HG02571 (cell line): ENCODE results near the gene VAV1.
"Not testable (repeated sequence)": the region's sequence is repeated elsewhere in the genome, so short reads cannot be mapped to it uniquely, and the experiment has no call there.

Experiments used
- ATAC-seq: cut with Tn5 transposase; IDR thresholded peaks from one replicate; pipeline ENCODE4 v1.9.1; 2021; ENCODE audit warnings: mild to moderate bottlenecking, moderate library complexity; ENCODE audit not compliant: unreplicated experiment

VAV1 gene

GRCh38 chr19:6754653-6755463 is 17.6 kb upstream of the VAV1 start:
- ATAC-seq: no peak

GRCh38 chr19:6760606-6761005 is 11.9 kb upstream of the VAV1 start:
- ATAC-seq: no peak

- no peak for ATAC-seq
Observed at GRCh38 chr19:6761053-6761676, 11.3 kb upstream of the VAV1 start.

- not testable (repeated sequence) for ATAC-seq
Observed at GRCh38 chr19:6762253-6762797, 10.2 kb upstream of the VAV1 start.

GRCh38 chr19:6765738-6766356 is 6.7 kb upstream of the VAV1 start:
- no peak for ATAC-seq

GRCh38 chr19:6766357-6767080 is 6.0 kb upstream of the VAV1 start:
- no peak for ATAC-seq

GRCh38 chr19:6767081-6767356 is 5.5 kb upstream of the VAV1 start:
- no peak for ATAC-seq

- ATAC-seq: peak; percentile 65
Observed at GRCh38 chr19:6767357-6768235, 4.9 kb upstream of the VAV1 start, which contains the start of gene SH2D3A. Gene SH2D3A (minus strand): TSS chr19:6767435. CDS start chr19:6763748, 3,687 bp downstream.

GRCh38 chr19:6768236-6768785 is 4.2 kb upstream of the VAV1 start:
- no peak for ATAC-seq

- no peak for ATAC-seq
Observed at GRCh38 chr19:6769006-6769619, 3.4 kb upstream of the VAV1 start.

GRCh38 chr19:6771648-6772027 is 870 bp upstream of the VAV1 start:
- ATAC-seq: not testable (repeated sequence)

GRCh38 chr19:6772866-6773322 is 386 bp downstream of the VAV1 start:
- no peak for ATAC-seq

- ATAC-seq: no peak
Observed at GRCh38 chr19:6773323-6773931, 919 bp downstream of the VAV1 start.

- ATAC-seq: no peak
Observed at GRCh38 chr19:6774821-6775707, 2.6 kb downstream of the VAV1 start.

- ATAC-seq: not testable (repeated sequence)
Observed at GRCh38 chr19:6776045-6776444, 3.5 kb downstream of the VAV1 start.

- ATAC-seq: no peak
Observed at GRCh38 chr19:6776999-6777398, 4.5 kb downstream of the VAV1 start.

- no peak for ATAC-seq
Observed at GRCh38 chr19:6777434-6777833, 4.9 kb downstream of the VAV1 start.

- no peak for ATAC-seq
Observed at GRCh38 chr19:6778386-6778785, 5.9 kb downstream of the VAV1 start.
